B cell (primary cell): ENCODE data around the gene SYT3. TPM values are rescaled to one million over a fixed set of nuclear protein-coding genes. Genes with fewer than 3 reads are reported as not detected.
"Not testable (repeated sequence)": the region's sequence is repeated elsewhere in the genome, so short reads cannot be mapped to it uniquely, and the experiment has no call there.

Experiments used
- ATAC-seq: fragments of 200-7000 bp; cut with Tn5 transposase; one replicate; pipeline ENCODE4 v1.10.0; 2021; ENCODE audit warnings: low read depth, mild to moderate bottlenecking, moderate number of reproducible peaks, moderate library complexity
- CTCF ChIA-PET: fragments of 350-600 bp; sonication (Branson Sonifier 250); formaldehyde crosslinking; loops from one replicate; lab custom pipeline; 2021; ENCODE audit warnings: antibody characterized with exemption, inconsistent platforms; lab: Charles Lee
- POLR2A ChIA-PET: fragments of 350-600 bp; sonication (Branson Sonifier 250); formaldehyde crosslinking; loops from one replicate; lab custom pipeline; 2021; ENCODE audit warnings: antibody characterized with exemption; lab: Charles Lee
- DNase-seq: peaks from one replicate; pipeline ENCODE4 v3.0.0; 2013
- H2AFZ ChIP-seq: 2 replicates; pipeline ENCODE4 v1.6.1; 2012; ENCODE audit warnings: mild to moderate bottlenecking, low read depth, low read length; ENCODE audit not compliant: insufficient read depth, poor library complexity, severe bottlenecking
- H3K27ac ChIP-seq, 2 donors: 1 replicate in 1 of 2; 2 replicates in 1 of 2; pipeline ENCODE4 v1.5.1; 2012 to 2013; ENCODE audit warnings: low read length in 2 of 2, mild to moderate bottlenecking in 2 of 2, moderate library complexity in 1 of 2
- H3K27me3 ChIP-seq, 4 experiments: fragments of 200-600 bp in 1 of 4; sonication (generic) in 1 of 4; replicated peaks in 1 of 4; 1 replicate in 2 of 4; 2 replicates in 2 of 4; pipeline versions ENCODE4 v1.6.1 to v1.7.0; 2013 to 2016; ENCODE audit warnings: low read length in 3 of 4, mild to moderate bottlenecking in 2 of 4, mixed read lengths in 1 of 4, moderate library complexity in 1 of 4; ENCODE audit not compliant: insufficient read depth in 4 of 4, control insufficient read depth in 3 of 4; ENCODE audit errors: control extremely low read depth in 1 of 4
- H3K36me3 ChIP-seq, 2 experiments: replicated peaks in 1 of 2; 1 replicate in 1 of 2; 2 replicates in 1 of 2; pipeline versions ENCODE4 v1.6.1 to v1.7.1; 2013; ENCODE audit warnings: low read length in 1 of 2; ENCODE audit not compliant: insufficient read depth in 2 of 2, control insufficient read depth in 1 of 2; ENCODE audit errors: control extremely low read depth in 1 of 2, extremely low read depth in 1 of 2
- H3K4me1 ChIP-seq, 2 donors: fragments of 200-600 bp in 1 of 2; sonication (generic) in 1 of 2; 1 replicate in 1 of 2; 2 replicates in 1 of 2; pipeline versions ENCODE4 v1.5.1 to v1.6.1; 2013 to 2017; ENCODE audit warnings: low read length in 2 of 2; ENCODE audit not compliant: control insufficient read depth in 2 of 2, insufficient read depth in 2 of 2
- H3K4me2 ChIP-seq: replicated peaks from 2 replicates; pipeline ENCODE3; 2012; ENCODE audit warnings: mild to moderate bottlenecking, low read depth, low read length; ENCODE audit not compliant: poor library complexity, severe bottlenecking
- H3K4me3 ChIP-seq, 5 experiments: fragments of 200-600 bp in 1 of 5; sonication (generic) in 1 of 5; 1 replicate in 3 of 5; 2 replicates in 2 of 5; pipeline versions ENCODE4 v1.5.1 to v1.7.0; 2011 to 2016; ENCODE audit warnings: low read length in 4 of 5, mild to moderate bottlenecking in 4 of 5, low read depth in 2 of 5, control low read depth in 1 of 5, moderate library complexity in 1 of 5; ENCODE audit not compliant: insufficient read depth in 1 of 5; ENCODE audit errors: control extremely low read depth in 1 of 5, extremely low read depth in 1 of 5
- H3K79me2 ChIP-seq: fragments of 200-600 bp; sonication (generic); one replicate; pipeline ENCODE4 v1.6.0; 2016; ENCODE audit warnings: low read length; ENCODE audit not compliant: control insufficient read depth, insufficient read depth
- H3K9ac ChIP-seq: fragments of 200-600 bp; sonication (generic); 2 replicates; pipeline ENCODE4 v1.6.1; 2017; ENCODE audit warnings: mild to moderate bottlenecking, low read length, moderate library complexity
- H3K9me3 ChIP-seq, 3 donors: one replicate each; pipeline versions ENCODE4 v1.6.1 to v1.7.1; 2013; ENCODE audit warnings: low read length in 2 of 3; ENCODE audit not compliant: control insufficient read depth in 2 of 3, insufficient read depth in 1 of 3; ENCODE audit errors: control extremely low read depth in 1 of 3
- H4K20me1 ChIP-seq: 2 replicates; pipeline ENCODE4 v1.6.0; 2012; ENCODE audit warnings: mild to moderate bottlenecking, low read length; ENCODE audit not compliant: insufficient read depth, control insufficient read depth, poor library complexity, severe bottlenecking
- H3K27ac Mint-ChIP-seq: one replicate; pipeline ENCODE4 v1.8.0; 2021; ENCODE audit warnings: mixed read lengths
- H3K27me3 Mint-ChIP-seq: one replicate; pipeline ENCODE4 v1.8.0; 2021; ENCODE audit warnings: mixed read lengths
- H3K4me1 Mint-ChIP-seq: one replicate; pipeline ENCODE4 v1.8.0; 2021; ENCODE audit warnings: mixed read lengths
- H3K4me3 Mint-ChIP-seq: one replicate; pipeline ENCODE4 v1.8.0; 2021; ENCODE audit warnings: mixed read lengths
- H3K9me3 Mint-ChIP-seq: one replicate; pipeline ENCODE4 v1.8.0; 2022; ENCODE audit warnings: mixed read lengths; ENCODE audit not compliant: insufficient read depth
- CTCF ChIP-seq: fragments of 200-600 bp; IDR thresholded peaks from one replicate; pipeline ENCODE4 v1.8.0; 2022; ENCODE audit warnings: antibody characterized with exemption, mild to moderate bottlenecking
- EZH2 ChIP-seq: IDR thresholded peaks from 2 replicates; pipeline ENCODE4 v1.6.1; 2012; ENCODE audit warnings: borderline replicate concordance, low read depth, mild to moderate bottlenecking, moderate library complexity, low read length; ENCODE audit not compliant: insufficient read depth, poor library complexity, severe bottlenecking
- WGBS: methylation state at CpG from one replicate; pipeline ENCODE4 v1.1.5; 2013; ENCODE audit warnings: missing lambda C conversion rate; ENCODE audit not compliant: insufficient coverage; 5-methylcytosine and 5-hydroxymethylcytosine counted together
- intact Hi-C: fragments of 100-400 bp; cut with micrococcal nuclease; formaldehyde crosslinking; loops from one replicate; pipeline ENCODE4 v1.10.0; 2022
- polyA plus RNA-seq: library from polyadenylated mRNA; depleted of rRNA; stranded (reverse); fragments of >200 nt; gene quantifications from 2 replicates; pipeline ENCODE4 v1.2.3, GENCODE V29; 2012
- total RNA-seq, 2 donors: library from RNA; stranded (reverse); fragments of 120-200 nt in 1 of 2; gene quantifications; 1 replicate in 1 of 2; 2 replicates in 1 of 2; pipeline versions ENCODE4 v1.2.3 to v1.2.4, GENCODE V29; 2013 to 2022

SYT3 gene
- total and polyA plus RNA-seq, 2 donors (not counting 1 experiment from before 2014, with no cell fraction given) = 0.09 to 0.17 TPM

- 86% methylated on average over 5 of the region's 13 CpGs for WGBS
- H3K4me3 ChIP-seq = no peak overlapping the region
- H3K4me2 ChIP-seq = no peak overlapping the region
- H3K27ac Mint-ChIP-seq = no peak overlapping the region
- no peaks in the 10 kb centered on the region for H3K4me1 Mint-ChIP-seq
- ChIA-PET CTCF (no interaction called here), POLR2A (no interaction called here)
- no peaks in the 10 kb centered on the region for H4K20me1 ChIP-seq
- DNase-seq (no peak), ATAC-seq (no peak)
- no peak overlapping the region for H3K27ac ChIP-seq
- H3K79me2 ChIP-seq = no peaks in the 10 kb centered on the region
- peaks cover 0 to 6% (median 0%) of the 10 kb centered on the region in 3 donors for H3K9me3 ChIP-seq
- no peak overlapping the region for H3K9ac ChIP-seq
- no peaks in the 10 kb centered on the region for H3K27me3 ChIP-seq
- no peaks in the 10 kb centered on the region for H3K4me1 ChIP-seq
- TF ChIP-seq EZH2 = no peak
- TF ChIP-seq CTCF = no peak
- peaks cover 20% of the 10 kb centered on the region for H3K27me3 Mint-ChIP-seq
- H2AFZ ChIP-seq = no peak overlapping the region
- no peaks in the 10 kb centered on the region for H3K9me3 Mint-ChIP-seq
- intact Hi-C loops = no loop called here
- H3K4me3 Mint-ChIP-seq = no peak overlapping the region
- H3K36me3 ChIP-seq = no peaks in the 10 kb centered on the region
Measured at GRCh38 chr19:50580970-50581634, 58.6 kb downstream of the SYT3 start.

- H3K27ac Mint-ChIP-seq = no peak overlapping the region
- no peak overlapping the region for H3K4me3 Mint-ChIP-seq
- Histone ChIP-seq H3K9ac (no peak overlapping the region), H3K4me1 (no peaks in the 10 kb centered on the region), H3K36me3 (no peaks in the 10 kb centered on the region), H3K9me3 (peaks cover 0 to 6% (median 0%) of the 10 kb centered on the region in 3 donors), H2AFZ (no peak overlapping the region), H3K4me3 (no peak overlapping the region), H4K20me1 (no peaks in the 10 kb centered on the region), H3K4me2 (no peak overlapping the region), H3K27ac (no peak overlapping the region), H3K27me3 (no peaks in the 10 kb centered on the region), H3K79me2 (no peaks in the 10 kb centered on the region)
- DNase-seq (no peak), ATAC-seq (no peak)
- CTCF ChIA-PET = no interaction called here
- TF ChIP-seq EZH2 (no peak), CTCF (no peak)
- intact Hi-C loops = no loop called here
- no peaks in the 10 kb centered on the region for H3K4me1 Mint-ChIP-seq
- H3K9me3 Mint-ChIP-seq = no peaks in the 10 kb centered on the region
- H3K27me3 Mint-ChIP-seq = peaks cover 20% of the 10 kb centered on the region
- POLR2A ChIA-PET = no interaction called here
- WGBS = 98% methylated on average over 4 of the region's 6 CpGs
Measured at GRCh38 chr19:50580240-50580639, 59.4 kb downstream of the SYT3 start.

GRCh38 chr19:50576769-50577168 is 62.9 kb downstream of the SYT3 start:
- DNase-seq, H3K9me3 Mint-ChIP-seq, H4K20me1 ChIP-seq, H3K27me3 ChIP-seq, H3K4me2 ChIP-seq, CTCF ChIA-PET, H3K9me3 ChIP-seq, H3K36me3 ChIP-seq, H3K4me1 ChIP-seq, H3K4me1 Mint-ChIP-seq, H3K4me3 ChIP-seq, H3K27ac ChIP-seq, POLR2A ChIA-PET, ATAC-seq, H3K27ac Mint-ChIP-seq, H2AFZ ChIP-seq, H3K9ac ChIP-seq, H3K4me3 Mint-ChIP-seq, H3K79me2 ChIP-seq, intact Hi-C loops: not testable (repeated sequence)
- peaks cover 17% of the 10 kb centered on the region for H3K27me3 Mint-ChIP-seq
- WGBS = 67% methylated on average over 1 of the region's 3 CpGs
